Midbrain (tissue), 1 donor: Measurements from ENCODE around the gene RPS6KA2.
"Not testable (repeated sequence)": the region's sequence is repeated elsewhere in the genome, so short reads cannot be mapped to it uniquely, and the experiment has no call there.

Experiments
- DNase-seq: peaks from one replicate; lab custom pipeline; 2025; lab: John Stamatoyannopoulos, UW

The RPS6KA2 gene

DNA sequence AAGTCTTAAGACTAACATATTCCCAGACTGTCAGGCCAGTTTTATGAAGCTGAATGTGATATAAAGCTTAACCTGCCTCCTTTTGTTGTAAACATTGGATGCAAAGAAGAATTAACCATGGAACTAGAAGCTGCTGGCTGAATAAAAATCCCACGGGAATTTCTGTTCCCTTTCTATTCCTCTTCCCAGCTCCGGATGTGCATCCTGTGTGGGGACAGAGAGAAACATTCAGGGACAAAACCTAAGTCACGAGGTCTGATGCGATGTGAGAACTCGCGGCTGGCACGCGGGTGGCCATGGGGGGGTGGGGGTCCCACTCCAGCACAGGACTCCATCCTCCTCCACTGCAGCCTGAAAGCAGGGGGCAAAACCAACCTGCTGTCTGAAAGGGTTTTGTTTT, 72.7 kb downstream of the RPS6KA2 start:
- no peak for DNase-seq

DNA sequence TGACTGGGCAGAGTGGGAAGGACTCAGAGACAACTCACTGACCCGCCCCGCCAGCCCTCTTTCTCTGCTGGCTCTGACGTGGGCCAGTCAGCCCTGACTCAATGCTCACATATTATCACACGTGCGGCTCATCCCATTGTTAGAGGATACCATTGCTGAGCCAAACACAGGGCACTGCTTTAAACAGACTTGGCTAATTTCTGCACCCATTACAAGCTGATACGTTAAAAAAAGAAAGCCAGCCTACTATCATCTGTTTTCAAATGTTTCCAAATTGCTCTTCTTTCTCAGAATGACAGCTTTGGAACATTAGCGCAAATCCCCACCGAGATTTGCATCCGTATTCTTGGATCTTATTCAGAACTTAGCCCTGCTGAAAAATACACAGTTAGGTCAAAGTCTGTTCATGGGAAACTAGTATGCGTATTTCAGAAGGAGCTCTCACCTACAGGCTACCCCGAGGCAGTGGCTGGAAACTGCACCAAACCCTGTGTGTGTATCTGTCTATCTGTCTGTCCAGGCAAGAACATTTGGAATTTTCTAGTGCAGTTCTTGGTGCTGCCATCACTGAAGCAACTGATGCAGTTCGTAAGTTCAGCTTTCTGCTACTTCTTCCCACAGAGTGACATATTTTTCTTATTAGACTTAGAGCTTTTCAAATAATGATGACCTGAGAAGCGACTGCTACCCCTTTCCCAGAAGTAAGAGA, 73.3 kb downstream of the RPS6KA2 start:
- DNase-seq = no peak

DNA sequence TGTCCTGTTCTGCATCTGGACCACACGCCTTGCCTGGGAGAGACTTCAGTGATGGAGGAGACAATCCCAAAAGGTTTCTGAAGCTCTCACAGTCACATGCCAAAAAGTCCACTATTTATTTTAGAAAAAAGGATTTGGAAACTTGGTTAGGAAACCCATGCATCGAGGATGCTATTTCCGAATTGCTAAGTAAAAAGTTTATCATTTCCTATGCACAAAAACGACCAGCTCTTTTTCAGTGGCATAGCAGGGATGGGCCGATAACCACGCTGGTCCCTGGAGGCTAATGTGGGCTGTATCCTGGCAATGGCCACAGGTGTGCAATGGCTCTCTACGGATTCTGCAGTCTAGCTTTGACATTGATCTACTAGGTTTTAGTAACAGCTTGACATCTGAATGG, 74.5 kb downstream of the RPS6KA2 start:
- DNase-seq = no peak

DNA sequence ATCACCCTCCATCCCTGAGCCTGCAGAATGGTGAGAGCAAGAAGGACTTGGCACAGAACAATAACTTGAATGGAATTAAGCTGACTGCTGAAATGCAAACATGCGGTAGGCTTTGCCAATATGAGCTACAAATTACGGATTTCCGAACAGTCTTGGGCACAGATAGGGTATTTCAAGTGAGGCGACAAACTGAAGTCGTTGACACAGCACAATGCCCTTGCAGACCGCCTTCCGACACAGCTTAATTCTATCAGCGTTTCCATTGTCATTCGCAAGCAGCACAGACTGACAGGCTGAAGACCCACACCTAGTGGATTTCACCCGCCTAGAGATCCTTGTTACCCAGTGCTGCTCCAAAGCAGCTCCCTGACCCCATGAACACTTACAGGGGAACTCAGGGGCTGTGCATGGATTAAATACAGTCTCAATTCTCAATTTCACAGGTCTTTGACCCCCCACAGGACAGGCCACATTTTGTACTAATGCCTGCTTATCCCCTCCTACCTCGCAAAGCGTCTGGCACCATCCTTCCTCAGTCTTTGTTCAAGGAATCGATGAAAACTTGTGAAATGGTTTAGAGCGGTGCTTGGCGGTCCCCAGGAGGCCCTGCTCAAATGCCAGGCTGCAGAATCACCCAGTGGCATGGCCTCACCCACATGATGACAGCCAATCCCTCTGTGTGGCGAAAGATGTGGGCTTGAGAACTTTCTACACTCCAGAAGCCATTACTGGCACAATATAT, 75.1 kb downstream of the RPS6KA2 start:
- DNase-seq = no peak

DNA sequence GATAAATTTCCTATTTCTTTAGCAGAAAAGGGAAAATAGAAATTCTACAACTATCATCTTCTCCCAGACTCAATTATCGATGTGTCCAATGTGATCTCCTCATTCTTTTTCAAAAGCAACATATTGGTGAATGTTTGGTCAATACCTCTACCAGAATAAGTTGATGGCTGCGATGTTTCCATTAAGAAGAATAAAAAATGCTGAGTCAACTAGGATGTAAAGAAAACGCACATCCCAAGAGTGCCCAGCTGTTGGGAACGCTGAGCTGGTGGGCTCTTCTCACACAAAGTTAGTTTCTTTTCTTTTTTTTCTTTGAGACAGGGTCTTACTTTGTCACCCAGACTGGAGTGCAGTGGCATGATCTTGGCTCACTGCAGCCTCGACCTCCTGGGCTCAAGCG, 80.4 kb downstream of the RPS6KA2 start:
- DNase-seq = no peak

DNA sequence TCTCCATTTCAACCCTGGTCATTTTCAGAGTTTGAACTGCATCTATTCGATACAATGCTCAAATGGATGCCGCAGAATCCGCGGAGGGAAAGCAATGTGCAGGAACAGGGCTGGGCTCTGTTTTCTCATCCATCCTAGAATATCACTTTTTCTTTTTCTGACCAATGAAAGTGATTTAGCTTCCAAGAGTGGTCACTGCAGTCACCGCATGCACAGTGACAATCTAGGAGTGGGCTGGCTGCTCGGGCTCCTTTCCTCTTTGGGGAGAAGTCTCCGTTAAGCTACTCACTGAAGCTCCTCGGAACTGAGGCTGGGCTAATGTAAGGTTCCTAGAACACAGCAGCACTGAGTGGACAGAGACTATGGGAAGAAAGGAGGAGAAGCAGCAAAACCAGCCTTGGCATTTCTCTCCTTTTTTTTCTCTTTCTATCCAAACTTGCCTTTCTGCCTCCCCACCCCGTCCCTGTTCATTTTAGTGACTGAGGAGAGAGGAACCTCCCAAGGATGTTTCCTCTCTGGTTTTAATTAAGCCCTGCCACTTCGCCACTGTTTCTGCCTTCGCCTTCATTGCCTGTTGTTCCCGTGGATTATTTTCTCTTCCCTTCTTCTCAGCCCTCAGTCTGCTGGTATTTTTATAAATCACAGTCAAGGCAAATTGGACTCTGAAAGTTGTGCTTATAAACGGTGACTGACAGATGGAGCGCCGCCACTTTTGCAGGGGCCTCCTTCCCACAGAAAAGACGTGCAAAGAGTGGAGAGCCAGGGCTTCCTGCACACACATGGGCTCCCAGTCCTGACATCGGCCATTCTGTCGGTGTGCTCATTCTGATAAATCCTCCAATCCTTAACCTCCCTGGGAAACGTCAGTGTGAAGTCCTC, 81.7 kb downstream of the RPS6KA2 start:
- no peak for DNase-seq

DNA sequence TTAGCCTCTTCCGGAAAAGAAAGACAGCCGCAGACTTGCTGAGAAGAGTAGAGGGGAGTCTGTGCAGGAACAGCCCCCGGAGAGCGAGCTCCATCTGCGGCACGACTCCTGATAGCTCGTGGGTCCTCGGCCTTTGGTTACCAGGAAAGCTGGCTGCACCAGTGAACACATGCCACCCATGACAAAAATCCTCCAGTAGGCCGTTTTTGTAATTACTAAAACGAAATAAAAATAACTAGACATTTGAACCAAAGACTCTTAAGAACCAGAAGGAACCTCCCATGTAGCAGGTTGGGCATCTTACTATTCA, 82.8 kb downstream of the RPS6KA2 start:
- no peak for DNase-seq

DNA sequence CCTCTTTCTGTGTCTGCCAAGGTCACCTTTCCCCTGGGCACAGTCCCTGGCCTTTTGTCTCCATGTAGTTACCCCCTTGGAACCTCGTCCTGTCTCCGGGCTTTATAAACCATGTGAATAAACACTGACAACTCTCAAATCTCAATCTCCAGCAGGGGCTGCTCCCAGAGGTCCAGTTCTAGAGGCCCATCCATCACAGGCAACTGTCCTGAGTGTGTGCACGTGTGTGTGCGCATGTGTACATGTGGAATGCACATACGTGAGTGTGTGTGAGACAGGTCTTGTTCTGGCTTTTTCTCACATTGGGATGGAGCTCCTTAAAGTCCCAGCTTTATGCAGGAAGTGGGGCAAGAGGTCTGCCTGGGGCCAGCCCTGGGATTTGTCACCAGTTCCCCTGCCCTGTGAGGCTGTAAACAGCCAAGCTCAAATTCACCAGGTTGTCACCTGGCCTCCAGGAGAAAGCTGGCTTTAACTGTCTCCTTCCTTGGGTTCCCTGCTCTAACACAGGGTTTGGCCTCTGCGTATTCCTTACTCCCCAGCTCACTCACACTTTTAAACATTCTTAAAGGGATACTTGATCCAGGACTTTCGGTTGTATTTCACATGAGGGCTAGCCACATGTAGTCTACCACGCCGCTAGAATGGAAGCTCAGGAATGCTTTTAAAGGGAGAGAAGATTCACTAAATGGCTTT, 83.3 kb downstream of the RPS6KA2 start:
- no peak for DNase-seq

DNA sequence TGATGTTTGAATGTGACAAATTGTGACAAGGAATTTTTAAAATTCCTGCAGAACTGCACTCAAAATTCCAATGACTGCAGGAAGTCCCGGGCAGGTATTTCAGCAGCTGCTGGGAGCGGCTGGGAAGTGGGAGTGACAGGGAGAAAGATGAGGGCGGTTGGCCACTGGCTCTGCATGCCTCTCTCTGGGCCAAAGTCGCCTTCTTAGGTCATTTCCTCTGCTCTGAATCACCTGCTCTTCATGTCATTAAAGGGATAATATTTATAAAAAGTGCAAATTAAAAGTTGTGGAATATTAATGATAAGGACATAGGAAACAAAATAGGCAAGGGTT, 84.5 kb downstream of the RPS6KA2 start:
- no peak for DNase-seq

DNA sequence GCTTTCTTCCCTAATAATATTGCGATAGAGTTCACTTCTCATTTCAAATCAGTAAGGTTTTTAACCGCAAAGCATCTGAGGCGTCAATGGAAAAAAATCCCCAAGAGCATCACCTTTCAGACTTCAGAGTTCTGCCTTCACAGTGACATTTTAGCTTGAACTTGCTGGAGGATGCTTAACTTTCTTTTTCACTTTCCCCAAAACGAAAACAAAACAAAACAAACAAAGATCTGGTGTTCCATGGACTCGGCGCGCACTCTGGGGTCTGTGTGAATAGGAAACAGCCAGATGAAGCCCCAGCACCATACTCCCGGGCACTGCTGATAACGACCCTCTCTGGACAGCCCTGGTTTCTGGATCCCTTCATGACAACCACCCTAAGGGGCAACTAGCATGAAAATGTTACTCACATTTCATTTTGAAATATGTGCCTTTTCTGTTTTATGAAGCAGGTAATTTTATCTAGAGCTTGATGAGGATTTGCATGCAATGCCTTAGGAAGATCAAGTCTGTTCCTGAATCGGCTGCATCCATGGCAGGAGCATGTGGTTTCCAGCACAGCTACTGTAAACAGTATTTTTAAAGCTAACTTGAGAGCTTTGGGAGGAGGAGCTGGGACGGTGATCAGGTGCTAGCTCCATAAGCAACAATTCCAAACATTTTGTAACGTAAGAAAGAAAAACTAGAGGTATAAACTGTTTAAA, 85.0 kb downstream of the RPS6KA2 start:
- no peak for DNase-seq

DNA sequence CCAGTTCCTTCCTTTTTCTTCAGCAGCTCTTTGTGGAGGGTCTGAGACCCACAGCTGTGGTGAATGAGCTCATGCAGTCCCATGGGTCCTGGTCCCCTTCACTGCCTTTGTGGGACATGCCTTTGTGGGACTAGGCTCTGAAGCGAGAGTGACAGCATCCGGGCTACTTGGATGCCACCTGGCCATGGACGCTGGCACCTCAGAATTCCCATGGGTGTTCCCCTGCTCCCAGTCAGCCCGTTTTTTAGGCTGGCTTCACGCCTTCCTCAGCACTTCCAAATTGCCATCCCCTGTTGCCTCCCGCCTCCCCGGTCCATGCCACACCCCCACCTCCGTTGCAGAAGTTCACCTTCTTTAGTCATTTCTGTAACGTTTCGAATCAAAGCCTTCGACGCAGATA, 85.7 kb downstream of the RPS6KA2 start:
- DNase-seq = no peak

DNA sequence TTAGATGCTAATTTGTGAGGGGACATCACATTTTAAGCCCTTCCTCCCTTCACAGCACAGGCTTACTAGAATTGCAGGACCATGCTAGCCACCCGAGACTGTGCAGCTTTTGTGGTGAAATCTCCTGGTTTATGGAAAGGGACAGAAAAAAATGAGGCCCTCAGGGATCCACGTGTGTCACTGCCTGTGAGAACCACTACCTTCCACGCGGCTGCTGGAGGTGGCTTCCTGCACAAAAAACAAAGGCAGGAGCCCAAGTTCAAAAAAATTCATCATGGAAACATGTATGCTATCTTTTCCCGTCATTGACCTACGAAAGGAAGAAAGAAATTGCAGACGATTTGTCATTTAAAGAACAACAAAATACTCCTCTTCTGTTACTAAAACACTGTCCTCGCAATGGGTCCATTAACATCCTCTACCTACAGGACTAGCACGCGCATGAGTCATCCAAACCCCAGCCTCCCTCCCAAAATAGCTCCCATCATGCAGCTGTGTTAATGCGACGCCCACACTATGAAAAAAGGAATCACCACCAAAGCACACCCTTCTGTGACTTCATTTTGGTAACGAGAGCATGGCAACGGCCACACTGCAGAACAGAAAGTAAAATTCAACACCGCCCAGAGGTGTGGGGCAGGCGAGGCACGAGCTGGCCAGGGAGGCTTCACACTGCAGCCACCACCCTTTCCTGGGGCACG, 86.3 kb downstream of the RPS6KA2 start:
- no peak for DNase-seq

DNA sequence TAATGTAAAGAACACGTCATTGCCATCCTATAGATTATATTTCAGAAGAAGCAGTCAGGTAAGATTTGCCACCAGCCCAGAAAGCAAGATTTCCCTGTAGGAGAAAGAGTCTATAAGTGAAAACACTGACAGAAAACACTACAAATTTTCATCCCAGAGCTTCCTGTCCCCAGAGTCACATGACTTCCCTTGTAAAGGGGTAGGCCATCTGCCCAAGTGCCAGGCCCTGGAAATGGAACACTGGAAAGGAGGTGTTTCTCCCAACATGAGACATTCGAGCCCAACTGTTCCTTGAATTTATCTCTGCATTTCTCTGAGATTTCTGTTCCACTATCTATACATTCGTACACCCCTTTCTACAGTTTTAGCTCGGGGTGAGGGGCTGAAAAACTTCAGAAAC, 87.5 kb downstream of the RPS6KA2 start:
- no peak for DNase-seq

DNA sequence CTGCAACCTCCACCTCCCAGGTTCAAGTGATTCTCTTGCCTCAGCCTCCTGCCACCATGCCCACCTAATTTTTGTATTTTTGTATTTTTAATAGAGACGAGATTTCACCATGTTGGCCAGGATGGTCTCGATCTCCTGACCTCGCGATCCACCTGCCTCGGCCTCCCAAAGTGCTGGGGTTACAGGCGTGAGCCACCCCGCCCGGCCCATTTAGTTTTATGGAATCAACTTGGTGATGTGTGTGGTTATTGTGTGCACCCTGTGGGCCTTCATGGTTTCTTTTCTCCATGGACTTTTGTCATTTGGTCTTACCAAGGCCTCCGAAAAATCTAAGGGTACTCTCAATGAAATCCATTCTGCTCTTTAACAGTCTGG, 88.1 kb downstream of the RPS6KA2 start:
- not testable (repeated sequence) for DNase-seq

DNA sequence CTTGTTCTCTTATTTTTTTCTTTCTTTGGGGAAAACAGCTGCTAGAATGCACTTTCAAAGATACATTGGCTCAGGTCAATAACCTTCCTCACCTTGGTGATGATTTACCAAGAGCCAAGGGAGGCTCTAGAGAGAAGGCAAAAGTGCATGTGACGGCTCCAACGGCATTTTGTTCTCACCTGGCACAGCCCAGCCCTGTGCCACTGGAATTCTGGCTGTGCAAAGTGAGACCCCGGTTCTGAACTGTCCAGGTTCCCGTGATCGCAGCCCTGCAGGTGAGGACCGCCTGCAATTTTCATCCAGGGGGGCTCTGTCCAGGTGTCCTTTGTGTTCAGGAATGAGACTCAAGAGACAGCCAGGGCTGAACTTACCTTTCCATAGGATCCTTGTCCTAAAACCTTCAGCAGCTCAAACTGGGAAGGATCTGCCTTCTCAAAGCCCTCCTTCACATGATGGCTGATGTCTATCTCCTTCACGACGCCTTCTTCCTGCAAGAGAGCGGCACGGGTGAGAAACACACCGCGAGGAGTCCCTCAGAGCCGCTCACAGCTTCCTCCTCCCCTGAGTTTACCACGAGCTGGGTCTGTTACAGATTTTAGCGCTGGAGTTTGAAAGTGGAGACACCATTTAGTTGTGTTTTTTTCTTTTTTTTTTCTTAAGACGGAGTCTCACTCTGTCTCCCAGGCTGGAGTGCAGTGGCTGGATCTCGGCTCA, 88.6 kb downstream of the RPS6KA2 start:
- no peak for DNase-seq

DNA sequence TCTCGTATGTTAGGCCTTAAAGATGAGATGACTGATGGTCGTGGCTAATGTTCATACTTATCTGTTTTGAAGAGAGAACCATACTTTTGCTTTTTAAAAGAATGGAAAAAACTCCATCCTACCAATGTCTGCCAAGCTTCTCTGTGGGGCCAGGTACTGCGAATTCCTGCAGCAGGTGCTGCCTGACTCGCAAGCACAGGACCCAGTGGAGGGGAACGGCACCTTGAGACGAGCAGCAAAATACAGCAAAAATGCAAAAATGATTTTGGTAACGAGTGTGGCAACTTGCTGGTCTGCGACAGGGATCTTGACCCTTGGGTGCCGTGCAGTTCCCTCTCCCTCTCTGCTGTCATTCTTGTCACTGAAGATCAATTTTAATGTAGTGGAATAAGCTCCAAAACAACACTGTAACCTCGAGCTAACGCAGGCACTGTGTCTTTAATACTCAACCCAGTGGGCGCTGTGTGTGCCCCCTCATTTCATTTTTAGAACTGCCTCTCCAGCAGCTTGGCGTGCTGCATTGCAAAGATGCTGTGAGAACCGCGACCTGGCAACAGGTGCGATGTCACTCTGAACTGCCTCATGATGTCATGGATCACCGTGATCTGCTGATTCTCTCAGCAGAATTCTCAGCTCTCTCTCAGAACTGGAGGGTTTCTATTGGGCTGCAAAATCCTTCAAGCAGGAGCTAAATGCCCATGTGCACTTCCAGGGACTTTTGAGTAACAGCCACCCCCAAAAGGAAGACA, 92.2 kb downstream of the RPS6KA2 start:
- no peak for DNase-seq

DNA sequence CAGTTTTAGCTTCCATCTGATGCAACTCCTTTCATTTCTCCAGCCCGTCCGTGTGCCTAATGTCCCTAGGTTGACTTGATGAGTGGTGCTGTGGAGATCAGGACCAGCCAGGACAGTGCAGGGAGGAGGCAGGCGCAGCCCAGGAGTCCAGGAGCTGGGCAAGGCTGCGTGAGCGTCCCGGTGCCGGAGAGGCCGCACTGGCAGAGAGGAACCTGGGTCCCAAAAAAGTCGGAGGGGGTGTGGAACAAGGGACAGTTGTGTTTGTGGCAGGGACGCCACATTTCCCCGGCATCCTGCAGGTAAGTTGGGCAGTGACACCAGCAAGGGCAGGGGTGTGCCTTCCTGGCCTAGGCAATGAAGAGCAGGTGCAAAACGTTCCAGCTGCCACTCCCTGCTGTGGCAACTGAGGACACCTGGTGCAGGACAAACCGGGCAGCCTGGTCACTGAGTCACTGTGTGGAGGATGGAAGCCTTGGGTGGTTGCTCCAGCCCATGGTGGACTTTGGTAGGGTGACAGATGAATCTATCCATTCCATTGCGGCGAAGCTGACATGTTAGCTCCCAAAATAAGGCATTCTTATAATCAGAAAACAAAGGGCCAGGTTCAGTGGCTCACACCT, 93.7 kb downstream of the RPS6KA2 start:
- DNase-seq = no peak

DNA sequence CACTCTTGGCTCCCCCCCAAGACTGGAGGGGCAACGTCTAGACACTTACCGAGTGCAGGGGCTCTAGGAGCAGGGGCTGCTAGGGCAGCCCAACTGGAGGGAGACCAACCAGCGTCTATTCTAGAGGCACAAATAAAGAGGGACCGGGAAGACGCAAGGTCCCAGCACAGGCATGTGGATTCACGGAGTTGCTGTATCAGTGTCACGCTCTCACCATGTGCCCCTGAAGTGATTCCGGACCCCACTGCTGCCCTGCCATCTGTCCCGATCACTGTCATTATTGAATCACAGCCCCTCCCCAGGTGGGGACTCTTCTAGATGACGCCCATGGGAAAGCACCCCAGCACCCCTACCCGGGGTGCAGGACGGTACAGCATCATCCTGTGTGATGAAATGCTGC, 94.7 kb downstream of the RPS6KA2 start:
- DNase-seq = no peak
